ENCODE measurements around the gene PSMD1.
"Not testable (repeated sequence)": the region's sequence is repeated elsewhere in the genome, so short reads cannot be mapped to it uniquely, and the experiment has no call there.

PSMD1 gene

GRCh38 chr2:231187736-231188505, 131.3 kb downstream of the PSMD1 start:
- no peak for DNase-seq

- DNase-seq, result no peak
Observed at GRCh38 chr2:231188506-231189170, 132.0 kb downstream of the PSMD1 start.

GRCh38 chr2:231189171-231189530, 132.5 kb downstream of the PSMD1 start:
- DNase-seq, result no peak

- DNase-seq, result peak; percentile 66
Observed at GRCh38 chr2:231189571-231190495, 133.2 kb downstream of the PSMD1 start.

GRCh38 chr2:231190531-231191197, 134.0 kb downstream of the PSMD1 start:
- DNase-seq, result peak; percentile 73

GRCh38 chr2:231191896-231192872, 135.5 kb downstream of the PSMD1 start:
- DNase-seq, result peak; percentile 84

GRCh38 chr2:231193216-231193615, 136.5 kb downstream of the PSMD1 start:
- DNase-seq, result no peak

GRCh38 chr2:231196592-231196991, 139.9 kb downstream of the PSMD1 start:
- no peak for DNase-seq

- DNase-seq, result not testable (repeated sequence)
Observed at GRCh38 chr2:231197196-231197595, 140.5 kb downstream of the PSMD1 start.

- DNase-seq, result no peak
Observed at GRCh38 chr2:231197706-231198290, 141.1 kb downstream of the PSMD1 start.

- DNase-seq, result peak; percentile 89
Observed at GRCh38 chr2:231198291-231199173, 141.9 kb downstream of the PSMD1 start, which contains the start of gene ARMC9. Gene ARMC9 (plus strand): TSS chr2:231198631. CDS start chr2:231206239, 7,608 bp downstream.

- DNase-seq, result no peak
Observed at GRCh38 chr2:231199219-231199618, 142.6 kb downstream of the PSMD1 start.

- DNase-seq, result no peak
Observed at GRCh38 chr2:231200805-231201474, 144.3 kb downstream of the PSMD1 start.

- DNase-seq, result no peak
Observed at GRCh38 chr2:231201475-231201814, 144.8 kb downstream of the PSMD1 start.

- no peak for DNase-seq
Observed at GRCh38 chr2:231203087-231203486, 146.4 kb downstream of the PSMD1 start.

- no peak for DNase-seq
Observed at GRCh38 chr2:231204146-231204545, 147.5 kb downstream of the PSMD1 start.

GRCh38 chr2:231204581-231204980, 147.9 kb downstream of the PSMD1 start:
- no peak for DNase-seq

GRCh38 chr2:231207734-231208133, 151.1 kb downstream of the PSMD1 start:
- DNase-seq, result no peak

GRCh38 chr2:231210782-231211181, 154.1 kb downstream of the PSMD1 start:
- DNase-seq, result no peak

All from right forelimb (tissue), 1 donor.